Hepatocyte (in vitro differentiated cells): ENCODE results near the gene CFC1.
"Not testable (repeated sequence)": the region's sequence is repeated elsewhere in the genome, so short reads cannot be mapped to it uniquely, and the experiment has no call there.

Experiments
- EZH2phosphoT487 ChIP-seq: fragments of 200-600 bp; sonication (generic); IDR thresholded peaks from one replicate; pipeline ENCODE4 v1.6.1; 2018; ENCODE audit warnings: antibody characterized with exemption, mild to moderate bottlenecking, low read depth, moderate library complexity; ENCODE audit not compliant: unreplicated experiment, severe bottlenecking
- TF ChIP-seq, protein P1 (sequence below): fragments of 200-600 bp; sonication (generic); IDR thresholded peaks from 2 replicates; pipeline ENCODE4 v1.5.1; 2016; ENCODE audit warnings: antibody characterized with exemption, mild to moderate bottlenecking; ENCODE audit not compliant: poor library complexity

DNA sequence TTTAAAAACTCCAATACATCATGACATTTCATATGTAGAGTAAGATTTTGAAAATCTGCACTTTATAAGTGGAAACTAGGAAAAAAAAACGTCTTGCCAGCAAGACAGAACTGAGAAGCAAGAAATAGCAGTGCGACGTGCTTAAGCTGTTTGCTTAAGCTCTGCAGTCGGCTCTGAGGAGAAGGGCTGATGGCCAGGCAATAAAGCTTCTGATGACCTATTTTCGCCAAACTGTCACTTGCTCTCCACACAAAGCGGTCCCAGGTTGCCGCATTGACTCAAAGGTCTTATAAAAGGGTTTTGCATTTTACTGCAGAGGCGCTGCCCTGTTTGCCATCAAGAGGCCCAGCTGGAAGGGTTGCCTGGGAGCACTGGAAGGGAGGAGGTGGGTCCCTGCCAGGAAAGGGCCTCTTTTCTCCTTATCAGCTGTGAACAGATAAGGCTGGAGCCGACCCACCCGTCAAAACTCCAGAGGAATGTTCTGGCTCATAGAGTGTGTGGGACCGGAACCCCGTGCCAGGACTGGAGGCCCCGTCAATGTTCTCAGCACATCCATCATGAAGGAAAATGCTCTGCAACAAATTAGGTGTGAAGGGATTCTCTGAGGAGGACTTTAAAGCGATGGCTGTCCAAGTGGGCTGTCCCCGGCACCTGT lies 2.4 kb upstream of the CFC1 start:
- TF ChIP-seq, protein P1, sequence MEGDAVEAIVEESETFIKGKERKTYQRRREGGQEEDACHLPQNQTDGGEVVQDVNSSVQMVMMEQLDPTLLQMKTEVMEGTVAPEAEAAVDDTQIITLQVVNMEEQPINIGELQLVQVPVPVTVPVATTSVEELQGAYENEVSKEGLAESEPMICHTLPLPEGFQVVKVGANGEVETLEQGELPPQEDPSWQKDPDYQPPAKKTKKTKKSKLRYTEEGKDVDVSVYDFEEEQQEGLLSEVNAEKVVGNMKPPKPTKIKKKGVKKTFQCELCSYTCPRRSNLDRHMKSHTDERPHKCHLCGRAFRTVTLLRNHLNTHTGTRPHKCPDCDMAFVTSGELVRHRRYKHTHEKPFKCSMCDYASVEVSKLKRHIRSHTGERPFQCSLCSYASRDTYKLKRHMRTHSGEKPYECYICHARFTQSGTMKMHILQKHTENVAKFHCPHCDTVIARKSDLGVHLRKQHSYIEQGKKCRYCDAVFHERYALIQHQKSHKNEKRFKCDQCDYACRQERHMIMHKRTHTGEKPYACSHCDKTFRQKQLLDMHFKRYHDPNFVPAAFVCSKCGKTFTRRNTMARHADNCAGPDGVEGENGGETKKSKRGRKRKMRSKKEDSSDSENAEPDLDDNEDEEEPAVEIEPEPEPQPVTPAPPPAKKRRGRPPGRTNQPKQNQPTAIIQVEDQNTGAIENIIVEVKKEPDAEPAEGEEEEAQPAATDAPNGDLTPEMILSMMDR = not testable (repeated sequence)
- TF ChIP-seq EZH2phosphoT487 = not testable (repeated sequence)
